GM12874 (cell line): ENCODE results near the gene TAAR6.

Experiments
- TF ChIP-seq, protein P1 (sequence below): IDR thresholded peaks from 2 replicates; pipeline ENCODE4 v1.5.1; 2011; ENCODE audit warnings: low read depth, mild to moderate bottlenecking, control low read depth, low read length, moderate library complexity; ENCODE audit not compliant: insufficient read depth

The TAAR6 gene

DNA sequence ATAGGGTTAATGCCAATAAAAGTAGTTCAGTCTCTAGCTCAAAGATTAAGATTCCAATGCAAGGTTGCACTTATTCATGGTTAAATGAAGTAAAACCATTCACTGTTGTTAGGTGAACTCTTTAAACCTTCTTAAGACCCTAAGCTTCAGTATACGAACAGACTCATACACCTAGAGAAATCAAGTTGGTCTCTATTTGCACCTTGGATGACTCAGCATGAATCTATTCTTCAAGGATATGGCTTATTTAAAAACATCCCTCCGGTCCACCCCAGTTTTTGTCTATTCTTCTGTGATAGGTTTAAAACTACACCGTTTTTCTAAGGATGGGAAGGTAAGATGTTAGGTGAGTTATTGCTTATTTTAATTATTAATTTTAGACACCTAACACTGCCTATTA, 33.0 kb upstream of the TAAR6 start:
- TF ChIP-seq, protein P1, sequence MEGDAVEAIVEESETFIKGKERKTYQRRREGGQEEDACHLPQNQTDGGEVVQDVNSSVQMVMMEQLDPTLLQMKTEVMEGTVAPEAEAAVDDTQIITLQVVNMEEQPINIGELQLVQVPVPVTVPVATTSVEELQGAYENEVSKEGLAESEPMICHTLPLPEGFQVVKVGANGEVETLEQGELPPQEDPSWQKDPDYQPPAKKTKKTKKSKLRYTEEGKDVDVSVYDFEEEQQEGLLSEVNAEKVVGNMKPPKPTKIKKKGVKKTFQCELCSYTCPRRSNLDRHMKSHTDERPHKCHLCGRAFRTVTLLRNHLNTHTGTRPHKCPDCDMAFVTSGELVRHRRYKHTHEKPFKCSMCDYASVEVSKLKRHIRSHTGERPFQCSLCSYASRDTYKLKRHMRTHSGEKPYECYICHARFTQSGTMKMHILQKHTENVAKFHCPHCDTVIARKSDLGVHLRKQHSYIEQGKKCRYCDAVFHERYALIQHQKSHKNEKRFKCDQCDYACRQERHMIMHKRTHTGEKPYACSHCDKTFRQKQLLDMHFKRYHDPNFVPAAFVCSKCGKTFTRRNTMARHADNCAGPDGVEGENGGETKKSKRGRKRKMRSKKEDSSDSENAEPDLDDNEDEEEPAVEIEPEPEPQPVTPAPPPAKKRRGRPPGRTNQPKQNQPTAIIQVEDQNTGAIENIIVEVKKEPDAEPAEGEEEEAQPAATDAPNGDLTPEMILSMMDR, result no peak

GRCh38 chr6:132537977-132538376, 32.1 kb upstream of the TAAR6 start, which contains the start of gene TAAR9:
TAAR9 (plus strand) TSS chr6:132538277; CDS start chr6:132538290, 13 bp downstream.
- TF ChIP-seq, protein P1, result no peak

DNA sequence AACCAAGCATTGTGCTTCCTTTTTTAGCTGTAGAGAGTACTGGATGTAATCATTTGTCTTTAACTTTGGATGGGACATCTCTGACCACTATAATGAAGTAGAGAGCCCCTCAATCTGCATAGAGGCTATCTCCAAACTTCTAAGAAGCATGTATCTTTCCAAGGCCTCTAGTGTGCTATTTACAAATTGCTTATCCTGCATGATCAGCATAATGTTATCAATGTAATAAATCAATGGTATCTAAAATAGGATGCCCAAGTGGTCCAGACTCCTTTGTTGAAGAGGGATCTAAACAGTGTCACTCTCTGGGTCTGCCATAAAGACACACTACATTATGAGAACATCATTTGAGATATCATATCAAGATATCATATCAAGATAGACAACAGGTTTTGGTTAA, 25.3 kb upstream of the TAAR6 start:
- TF ChIP-seq, protein P1, result no peak

GRCh38 chr6:132548746-132549463, 21.2 kb upstream of the TAAR6 start:
- TF ChIP-seq, protein P1, result no peak

- TF ChIP-seq, protein P1, result no peak
Observed at GRCh38 chr6:132551214-132551613, 18.9 kb upstream of the TAAR6 start.

DNA sequence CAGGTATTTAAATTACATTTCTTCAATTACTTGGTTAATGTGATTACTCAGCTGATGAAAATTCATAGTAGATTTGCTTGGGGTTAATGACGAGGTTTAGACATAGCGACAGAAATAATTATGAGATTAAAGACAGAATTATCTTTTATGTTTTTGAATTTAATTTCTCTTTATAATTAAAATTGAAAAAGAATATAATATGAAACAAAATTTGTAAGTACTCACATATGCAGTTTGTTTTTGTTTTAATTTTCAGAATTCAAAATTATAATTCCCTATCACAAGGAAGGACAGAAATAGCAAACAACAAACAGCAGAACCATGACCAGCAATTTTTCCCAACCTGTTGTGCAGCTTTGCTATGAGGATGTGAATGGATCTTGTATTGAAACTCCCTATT, 17.8 kb upstream of the TAAR6 start, which contains the start of gene TAAR8:
Gene TAAR8 (plus strand): TSS at position 301 of the 400 bp plus-strand sequence. CDS start 21 bp downstream, at position 322.
- TF ChIP-seq, protein P1, result no peak

DNA sequence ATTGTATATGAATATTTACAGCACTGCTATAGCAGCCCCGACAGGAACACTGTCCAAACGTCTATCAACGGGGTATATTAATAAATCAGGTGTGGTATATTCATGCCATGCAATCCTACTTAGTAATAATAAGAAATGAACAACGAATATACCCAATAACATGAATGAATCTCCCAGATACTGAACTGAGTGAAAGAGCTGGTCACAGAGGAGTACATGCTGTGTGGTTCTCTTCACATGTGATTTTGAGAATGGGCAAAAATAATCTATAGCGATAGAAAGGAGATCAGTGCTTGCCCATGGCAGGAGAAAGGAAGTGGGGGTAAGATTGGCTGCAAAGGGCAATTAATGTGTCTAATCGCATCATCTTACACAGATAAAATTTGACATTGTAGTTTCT, 3.7 kb upstream of the TAAR6 start:
- TF ChIP-seq, protein P1, result no peak
